Naive B cell (primary cell): ENCODE data around the gene WDR59. TPM values are rescaled to one million over a fixed set of nuclear protein-coding genes. Genes with fewer than 3 reads are reported as not detected.
"Not testable (repeated sequence)": the region's sequence is repeated elsewhere in the genome, so short reads cannot be mapped to it uniquely, and the experiment has no call there.

Experiments used
- ATAC-seq, 2 donors: fragments of 150-1000 bp; cut with Tn5 transposase; 2 replicates each; pipeline ENCODE4 v1.10.0; 2021; ENCODE audit warnings: low read depth in 2 of 2, mild to moderate bottlenecking in 2 of 2, moderate library complexity in 2 of 2
- DNase-seq: peaks from one replicate; pipeline ENCODE4 v3.0.0; 2022
- H3K27ac Mint-ChIP-seq, 6 donors: one replicate each; pipeline ENCODE4 v1.8.0; 2020 to 2022; ENCODE audit warnings: mild to moderate bottlenecking in 6 of 6, mixed read lengths in 6 of 6, moderate library complexity in 5 of 6, inconsistent platforms in 2 of 6
- H3K27me3 Mint-ChIP-seq, 3 donors: one replicate each; pipeline ENCODE4 v1.8.0; 2021 to 2022; ENCODE audit warnings: mixed read lengths in 3 of 3, mild to moderate bottlenecking in 1 of 3
- H3K36me3 Mint-ChIP-seq, 2 donors: one replicate each; pipeline ENCODE4 v1.8.0; 2020 to 2022; ENCODE audit warnings: mixed read lengths in 2 of 2, inconsistent platforms in 1 of 2, mild to moderate bottlenecking in 1 of 2
- H3K4me1 Mint-ChIP-seq, 3 donors: one replicate each; pipeline ENCODE4 v1.8.0; 2020 to 2022; ENCODE audit warnings: mixed read lengths in 3 of 3, inconsistent platforms in 1 of 3, mild to moderate bottlenecking in 1 of 3, moderate library complexity in 1 of 3
- H3K4me3 Mint-ChIP-seq, 8 donors: one replicate each; pipeline ENCODE4 v1.8.0; 2020 to 2022; ENCODE audit warnings: mild to moderate bottlenecking in 8 of 8, mixed read lengths in 8 of 8, moderate library complexity in 8 of 8, inconsistent platforms in 2 of 8
- H3K9me3 Mint-ChIP-seq, 7 donors: one replicate each; pipeline ENCODE4 v1.8.0; 2020 to 2022; ENCODE audit warnings: mixed read lengths in 7 of 7, mild to moderate bottlenecking in 5 of 7, inconsistent platforms in 2 of 7, moderate library complexity in 1 of 7
- polyA plus RNA-seq, 6 donors: library from polyadenylated mRNA; unstranded; fragments of 300-500 nt; fragmentation: Illumina TruSeq; gene quantifications; one replicate each; pipeline ENCODE4 v1.2.3, GENCODE V29; 2021; ENCODE audit warnings: low read depth in 6 of 6

Gene WDR59
- polyA plus RNA-seq, 6 donors from 2014 or later = 9.9 to 13.2 (median 12.3) TPM

GRCh38 chr16:74942566-74942965, 42.4 kb downstream of the WDR59 start:
- ATAC-seq = no peak
- Mint-ChIP-seq H3K9me3 (no peaks in the 10 kb centered on the region), H3K4me1 (peaks cover 0 to 3% (median 0%) of the 10 kb centered on the region in 3 donors), H3K36me3 (peaks cover 24 to 27% of the 10 kb centered on the region in 2 donors), H3K27ac (no peak overlapping the region), H3K27me3 (no peaks in the 10 kb centered on the region), H3K4me3 (no peak overlapping the region)
- no peak for DNase-seq

GRCh38 chr16:74939688-74940087, 45.2 kb downstream of the WDR59 start:
- H3K4me3 Mint-ChIP-seq = no peak overlapping the region
- H3K4me1 Mint-ChIP-seq = peaks cover 0 to 3% (median 0%) of the 10 kb centered on the region in 3 donors
- H3K36me3 Mint-ChIP-seq = peaks cover 9 to 19% of the 10 kb centered on the region in 2 donors
- DNase-seq (no peak), ATAC-seq (no peak)
- peak overlapping the region in 1 of 6 donors; percentile 42 for H3K27ac Mint-ChIP-seq
- H3K9me3 Mint-ChIP-seq = no peaks in the 10 kb centered on the region
- no peaks in the 10 kb centered on the region for H3K27me3 Mint-ChIP-seq

DNA sequence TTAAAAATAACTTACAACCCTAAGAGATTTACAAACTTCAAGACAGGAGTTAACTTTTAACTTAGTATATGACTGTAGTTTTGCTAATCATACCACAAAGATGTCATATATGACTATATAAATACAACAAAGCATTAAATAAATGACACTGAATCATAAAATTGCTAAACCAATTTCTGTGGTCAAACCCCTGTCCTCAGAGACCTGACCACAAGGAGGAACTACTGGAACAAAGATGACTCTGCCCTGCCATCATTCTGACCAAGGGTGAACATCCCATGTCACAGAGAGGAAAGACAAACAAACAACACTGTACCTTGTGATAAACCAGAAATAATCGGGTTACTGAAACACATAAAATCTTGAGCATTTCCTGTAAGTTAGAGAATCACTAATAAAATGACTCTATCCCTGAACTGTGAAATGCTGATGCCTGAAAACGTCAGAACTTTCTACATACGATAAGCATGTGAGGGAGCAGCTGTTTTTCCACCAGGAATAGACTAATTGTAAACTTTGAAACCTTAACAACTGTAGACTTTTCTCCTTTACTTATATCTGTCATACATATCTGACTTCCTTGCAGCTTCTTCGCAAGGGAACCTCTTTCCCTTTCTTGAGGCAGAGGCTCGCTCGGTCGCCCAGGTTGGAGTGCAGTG, 47.9 kb downstream of the WDR59 start:
- Mint-ChIP-seq H3K4me1 (peaks cover 0 to 3% (median 0%) of the 10 kb centered on the region in 3 donors), H3K9me3 (no peaks in the 10 kb centered on the region), H3K4me3 (no peak overlapping the region), H3K36me3 (peaks cover 5 to 20% of the 10 kb centered on the region in 2 donors), H3K27ac (no peak overlapping the region), H3K27me3 (no peaks in the 10 kb centered on the region)
- DNase-seq (no peak), ATAC-seq (no peak)

DNA sequence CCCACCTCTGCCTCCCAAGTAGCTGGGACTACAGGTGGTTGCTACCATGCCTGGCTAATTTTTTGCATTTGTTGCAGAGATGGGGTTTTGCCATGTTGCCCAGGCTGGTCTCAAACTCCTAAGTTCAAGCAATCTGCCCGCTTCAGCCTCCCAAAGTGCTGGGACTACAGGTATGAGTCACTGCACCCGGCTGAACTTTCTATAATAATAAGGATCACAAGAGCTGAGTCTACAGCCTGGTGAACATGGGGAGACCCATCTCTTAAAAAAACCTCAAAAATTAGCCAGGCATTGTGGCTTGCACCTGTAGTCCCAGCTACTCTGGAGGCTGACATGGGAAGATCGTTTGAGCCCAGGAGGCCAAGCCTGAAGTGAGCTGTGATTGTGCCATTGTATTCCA, 53.5 kb downstream of the WDR59 start:
- no peaks in the 10 kb centered on the region for H3K4me1 Mint-ChIP-seq
- peaks cover 16 to 23% of the 10 kb centered on the region in 2 donors for H3K36me3 Mint-ChIP-seq

GRCh38 chr16:74929636-74930035, 55.3 kb downstream of the WDR59 start:
- Mint-ChIP-seq H3K9me3 (peaks cover 0 to 4% (median 0%) of the 10 kb centered on the region in 7 donors), H3K4me3 (no peak overlapping the region), H3K27ac (no peak overlapping the region), H3K36me3 (peaks cover 16 to 23% of the 10 kb centered on the region in 2 donors), H3K27me3 (no peaks in the 10 kb centered on the region), H3K4me1 (no peaks in the 10 kb centered on the region)
- no peak for DNase-seq
- no peak for ATAC-seq

More for the DNA sequence above, 53.5 kb downstream of the WDR59 start:
- Mint-ChIP-seq H3K4me3 (no peak overlapping the region), H3K9me3 (peaks cover 0 to 4% (median 0%) of the 10 kb centered on the region in 7 donors), H3K27ac (no peak overlapping the region), H3K27me3 (no peaks in the 10 kb centered on the region)
- no peak for DNase-seq
- no peak for ATAC-seq

DNA sequence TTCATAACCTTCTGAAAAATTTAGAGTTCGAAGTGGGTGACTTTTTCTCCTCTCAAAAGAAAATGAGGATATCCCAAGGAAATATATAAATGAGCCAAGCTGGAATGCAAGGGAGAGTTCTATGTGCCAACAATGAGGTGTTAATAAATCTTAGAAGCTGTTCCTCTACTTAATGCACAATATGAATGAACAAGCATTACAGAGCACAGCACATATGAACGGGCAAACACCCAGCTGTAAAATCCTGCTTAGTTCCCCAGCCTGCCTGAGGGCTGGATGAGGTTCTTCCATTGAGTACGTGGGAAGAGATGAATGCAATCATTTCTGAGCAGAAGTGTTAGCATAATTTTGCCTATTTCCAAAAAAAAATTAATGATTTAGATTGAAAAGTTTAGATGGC, 58.1 kb downstream of the WDR59 start:
- Mint-ChIP-seq H3K27ac (no peak overlapping the region), H3K27me3 (no peaks in the 10 kb centered on the region), H3K36me3 (peaks cover 21 to 30% of the 10 kb centered on the region in 2 donors), H3K4me3 (no peak overlapping the region), H3K9me3 (peaks cover 0 to 4% (median 0%) of the 10 kb centered on the region in 7 donors), H3K4me1 (no peaks in the 10 kb centered on the region)
- ATAC-seq = no peak
- DNase-seq = no peak

GRCh38 chr16:74923766-74924460, 61.0 kb downstream of the WDR59 start:
- no peak overlapping the region for H3K27ac Mint-ChIP-seq
- H3K4me1 Mint-ChIP-seq = no peaks in the 10 kb centered on the region
- DNase-seq = no peak
- peaks cover 29 to 30% of the 10 kb centered on the region in 2 donors for H3K36me3 Mint-ChIP-seq
- no peaks in the 10 kb centered on the region for H3K27me3 Mint-ChIP-seq
- ATAC-seq = no peak
- no peak overlapping the region for H3K4me3 Mint-ChIP-seq
- H3K9me3 Mint-ChIP-seq = peaks cover 0 to 2% (median 0%) of the 10 kb centered on the region in 7 donors

DNA sequence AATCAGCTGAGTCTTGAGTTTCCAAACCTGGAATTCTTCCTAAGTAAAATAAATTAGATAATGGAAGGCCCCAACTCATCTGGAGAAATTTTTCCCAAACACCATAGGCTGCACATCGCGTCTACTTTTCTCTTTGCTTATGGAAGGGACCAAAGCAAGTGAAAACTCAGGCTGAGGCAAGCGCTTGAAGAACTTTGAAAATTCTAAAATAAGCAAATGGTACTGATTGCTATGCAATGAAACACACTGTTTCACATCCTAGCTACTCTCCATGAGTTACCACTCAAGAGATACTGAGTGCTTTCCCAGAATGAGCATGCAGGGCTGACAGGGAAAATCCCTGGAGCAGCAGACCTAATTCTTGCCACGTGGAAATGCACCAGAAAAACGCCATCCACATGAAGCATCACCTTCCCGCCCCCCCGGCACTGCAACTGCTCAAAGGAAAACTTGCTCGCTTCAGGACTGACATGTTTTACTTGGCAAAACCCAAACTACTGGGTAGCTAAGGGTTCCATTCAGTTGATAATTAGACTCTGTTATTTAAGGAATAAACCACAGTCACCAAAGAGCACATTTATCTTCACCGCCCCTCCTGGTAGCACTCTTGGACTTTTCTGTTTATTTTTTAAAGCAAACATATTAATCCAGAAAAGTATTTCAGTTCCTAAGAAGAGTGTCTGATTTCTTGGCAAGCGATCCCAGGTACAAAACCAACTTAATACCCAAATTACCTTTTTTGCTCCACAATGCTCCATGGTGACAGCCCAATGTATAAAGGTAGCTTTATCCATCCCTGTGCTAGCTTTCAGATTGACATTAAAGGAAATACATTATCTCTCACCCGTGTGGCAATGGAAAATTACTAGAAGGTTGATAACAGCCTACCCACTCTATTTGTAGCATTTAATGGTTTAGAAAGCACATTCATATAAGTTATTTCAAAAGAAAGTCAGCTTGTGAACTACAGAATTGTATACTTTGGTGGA, 62.5 kb downstream of the WDR59 start:
- Mint-ChIP-seq H3K4me3 (no peak overlapping the region), H3K36me3 (peaks cover 43 to 44% of the 10 kb centered on the region in 2 donors), H3K27me3 (no peaks in the 10 kb centered on the region), H3K4me1 (no peaks in the 10 kb centered on the region), H3K9me3 (peaks cover 0 to 5% (median 0%) of the 10 kb centered on the region in 7 donors), H3K27ac (no peak overlapping the region)
- ATAC-seq (no peak), DNase-seq (no peak)

GRCh38 chr16:74921051-74921450, 63.9 kb downstream of the WDR59 start:
- no peaks in the 10 kb centered on the region for H3K27me3 Mint-ChIP-seq

DNA sequence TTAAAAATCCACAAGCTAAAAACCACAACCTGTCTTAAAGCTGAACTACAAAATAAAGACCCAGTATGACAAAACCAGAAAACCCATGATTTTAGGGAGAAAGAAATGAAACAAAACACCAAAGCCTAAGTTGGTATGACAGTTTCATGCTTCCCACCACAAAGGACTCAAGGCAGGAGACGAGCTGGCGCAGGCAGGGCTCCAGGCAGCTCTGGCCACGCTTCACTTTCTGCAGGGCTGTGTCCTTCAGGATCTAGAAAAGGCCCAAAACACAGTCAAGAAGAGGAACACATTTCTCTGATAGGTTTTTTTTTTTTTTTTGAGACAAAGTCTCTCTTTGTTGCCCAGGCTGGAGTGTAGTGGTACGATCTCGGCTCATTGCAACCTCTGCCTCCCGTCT, 75.3 kb downstream of the WDR59 start:
- H3K36me3 Mint-ChIP-seq = peaks cover 57 to 66% of the 10 kb centered on the region in 2 donors
- peak overlapping the region in 1 of 8 donors; percentile 10 for H3K4me3 Mint-ChIP-seq
- no peaks in the 10 kb centered on the region for H3K4me1 Mint-ChIP-seq
- ATAC-seq = no peak
- H3K27ac Mint-ChIP-seq = peak overlapping the region in 1 of 6 donors; percentile 74
- H3K27me3 Mint-ChIP-seq = no peaks in the 10 kb centered on the region
- no peak for DNase-seq
- peaks cover 4 to 55% (median 46%) of the 10 kb centered on the region in 7 donors for H3K9me3 Mint-ChIP-seq

More at GRCh38 chr16:74921051-74921450, 63.9 kb downstream of the WDR59 start:
- ATAC-seq (no peak), DNase-seq (no peak)
- Mint-ChIP-seq H3K36me3 (peaks cover 46 to 55% of the 10 kb centered on the region in 2 donors), H3K4me1 (no peaks in the 10 kb centered on the region), H3K27ac (no peak overlapping the region), H3K4me3 (no peak overlapping the region), H3K9me3 (peaks cover 0 to 6% (median 2%) of the 10 kb centered on the region in 7 donors)

GRCh38 chr16:74908759-74909158, 76.2 kb downstream of the WDR59 start:
- not testable (repeated sequence) for H3K4me3 Mint-ChIP-seq, ATAC-seq, H3K4me1 Mint-ChIP-seq, DNase-seq, H3K27me3 Mint-ChIP-seq
- peaks cover 4 to 47% (median 38%) of the 10 kb centered on the region in 7 donors for H3K9me3 Mint-ChIP-seq
- H3K36me3 Mint-ChIP-seq = peaks cover 58 to 63% of the 10 kb centered on the region in 2 donors
- H3K27ac Mint-ChIP-seq = peak overlapping the region in 1 of 6 donors; percentile 44

GRCh38 chr16:74903901-74904678, 80.8 kb downstream of the WDR59 start:
- Mint-ChIP-seq H3K4me3 (no peak overlapping the region), H3K4me1 (no peaks in the 10 kb centered on the region), H3K27me3 (no peaks in the 10 kb centered on the region), H3K36me3 (peaks cover 57 to 62% of the 10 kb centered on the region in 2 donors), H3K9me3 (peaks cover 4 to 15% (median 8%) of the 10 kb centered on the region in 7 donors), H3K27ac (peak overlapping the region in 2 of 6 donors; percentile 38 to 52)
- DNase-seq (no peak), ATAC-seq (no peak)
